Activated CD4-positive, alpha-beta T cell treated with anti-CD3 and anti-CD28 coated beads, Interleukin-10, Interleukin-2, amounts not matched to agents 100 ng/mL and 50 ng/mL, durations not matched to agents 16 hours and 8 hours (primary cell): ENCODE measurements around the gene POU2AF1.

Source experiments
- DNase-seq: peaks from one replicate; pipeline ENCODE4 v3.0.0-alpha.2; 2020

Gene POU2AF1

DNA sequence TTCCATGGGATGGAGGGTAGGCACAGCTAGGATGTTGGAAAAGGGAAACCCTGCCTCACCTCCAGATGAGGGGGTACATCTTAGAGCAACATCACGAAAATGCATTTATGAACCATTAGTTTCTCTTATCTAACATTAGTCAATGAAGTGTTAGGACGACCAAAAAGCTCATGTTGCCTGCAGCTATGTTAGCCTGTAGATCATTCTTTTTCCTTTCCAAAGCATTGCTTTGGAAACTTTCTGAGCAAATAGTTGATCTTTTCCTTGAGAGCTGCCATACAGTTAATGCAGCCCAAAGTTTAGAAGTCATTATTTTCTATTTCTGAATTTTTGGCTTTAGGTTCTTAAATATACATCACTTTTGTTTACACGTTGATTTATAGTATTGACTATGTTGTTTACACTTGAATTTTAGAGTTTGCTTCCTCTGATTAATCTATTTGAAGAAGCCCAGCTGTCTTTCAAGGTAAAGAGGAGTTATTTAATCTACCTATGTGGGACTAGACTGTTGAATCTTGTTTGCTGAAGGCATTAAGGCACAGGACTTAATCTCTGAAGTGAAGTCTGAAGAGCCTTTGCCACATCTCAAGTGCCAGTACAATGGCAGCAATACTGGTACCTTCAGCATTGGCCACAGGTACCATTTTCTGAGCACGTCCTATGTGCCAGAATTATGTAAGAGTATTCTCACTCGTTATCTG lies 69.7 kb downstream of the POU2AF1 start:
- DNase-seq = no peak

DNA sequence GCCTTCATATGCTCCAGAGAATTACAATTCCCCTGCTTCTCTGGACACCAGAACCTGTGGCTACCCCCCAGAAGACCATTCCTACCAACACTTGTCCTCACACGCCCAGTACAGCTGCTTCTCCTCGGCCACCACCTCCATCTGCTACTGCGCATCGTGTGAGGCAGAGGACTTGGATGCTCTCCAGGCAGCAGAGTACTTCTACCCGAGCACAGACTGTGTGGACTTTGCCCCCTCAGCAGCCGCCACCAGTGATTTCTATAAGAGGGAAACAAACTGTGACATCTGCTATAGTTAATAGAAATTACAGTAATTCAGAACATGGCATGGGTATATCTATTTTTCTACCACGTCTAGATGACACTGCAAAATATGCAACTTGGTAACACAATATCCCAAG lies 70.9 kb downstream of the POU2AF1 start:
- DNase-seq = no peak

DNA sequence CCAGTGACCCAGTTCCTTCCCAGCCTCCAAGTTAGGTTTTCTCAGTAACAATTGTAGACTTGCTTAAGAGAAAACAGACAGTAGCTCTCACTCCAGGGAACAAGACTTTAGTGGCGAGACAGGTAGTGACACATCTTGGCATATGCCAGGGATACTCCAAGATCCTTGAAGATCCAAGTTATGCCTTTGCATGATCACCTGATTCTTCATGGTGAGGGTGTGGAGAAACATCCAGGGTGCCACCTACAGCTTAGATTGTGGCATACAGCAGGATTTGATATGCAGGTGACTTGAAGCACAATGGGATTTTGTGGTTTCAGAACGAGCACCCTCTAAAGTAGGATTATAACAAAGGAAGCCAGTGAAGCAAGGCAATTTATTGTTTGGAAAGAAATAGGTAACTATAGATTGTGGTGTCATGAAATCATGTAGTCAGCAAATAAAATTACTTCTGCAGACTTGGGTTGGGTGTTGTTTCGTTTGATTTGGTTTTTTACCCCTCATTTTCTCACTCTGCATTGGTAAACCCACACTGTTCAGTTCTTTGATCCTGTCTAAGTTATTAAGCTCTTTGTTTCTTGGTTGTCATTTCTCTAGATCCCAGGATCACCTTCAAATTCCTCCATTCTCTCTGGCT lies 71.5 kb downstream of the POU2AF1 start:
- DNase-seq = no peak

DNA sequence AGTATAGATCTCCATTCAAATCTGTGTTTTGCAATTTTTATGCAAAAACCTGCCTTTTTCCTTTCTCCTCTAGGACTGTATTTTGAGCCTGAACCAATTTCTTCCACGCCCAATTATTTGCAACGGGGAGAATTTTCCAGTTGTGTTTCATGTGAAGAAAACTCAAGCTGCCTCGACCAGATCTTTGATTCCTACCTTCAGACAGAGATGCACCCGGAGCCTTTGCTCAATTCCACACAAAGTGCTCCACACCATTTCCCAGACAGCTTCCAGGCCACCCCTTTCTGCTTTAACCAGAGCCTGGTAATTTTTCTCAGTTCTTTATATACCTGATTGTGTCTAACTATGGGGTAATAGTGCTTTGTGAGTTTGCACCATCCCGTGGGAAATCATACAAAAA lies 72.8 kb downstream of the POU2AF1 start:
- DNase-seq = no peak

DNA sequence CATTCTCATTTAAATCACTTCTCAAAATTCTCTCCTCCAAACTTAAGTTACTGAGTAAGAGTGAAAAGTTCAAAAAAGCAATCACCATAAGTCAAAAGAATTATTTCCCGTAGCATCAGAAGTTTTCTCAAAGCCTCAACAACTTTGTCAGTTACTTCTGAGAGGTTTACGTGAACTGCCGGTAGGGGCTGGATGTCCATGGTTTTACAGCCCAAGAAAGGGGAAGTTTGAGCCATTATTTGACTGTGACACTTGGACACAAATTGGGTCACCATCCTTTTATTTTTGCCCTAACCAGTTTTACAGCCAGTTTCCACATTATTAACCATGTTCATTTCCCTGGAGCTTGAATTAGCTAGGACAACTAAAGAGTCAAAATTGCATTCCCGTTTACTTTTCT lies 73.2 kb downstream of the POU2AF1 start:
- no peak for DNase-seq

DNA sequence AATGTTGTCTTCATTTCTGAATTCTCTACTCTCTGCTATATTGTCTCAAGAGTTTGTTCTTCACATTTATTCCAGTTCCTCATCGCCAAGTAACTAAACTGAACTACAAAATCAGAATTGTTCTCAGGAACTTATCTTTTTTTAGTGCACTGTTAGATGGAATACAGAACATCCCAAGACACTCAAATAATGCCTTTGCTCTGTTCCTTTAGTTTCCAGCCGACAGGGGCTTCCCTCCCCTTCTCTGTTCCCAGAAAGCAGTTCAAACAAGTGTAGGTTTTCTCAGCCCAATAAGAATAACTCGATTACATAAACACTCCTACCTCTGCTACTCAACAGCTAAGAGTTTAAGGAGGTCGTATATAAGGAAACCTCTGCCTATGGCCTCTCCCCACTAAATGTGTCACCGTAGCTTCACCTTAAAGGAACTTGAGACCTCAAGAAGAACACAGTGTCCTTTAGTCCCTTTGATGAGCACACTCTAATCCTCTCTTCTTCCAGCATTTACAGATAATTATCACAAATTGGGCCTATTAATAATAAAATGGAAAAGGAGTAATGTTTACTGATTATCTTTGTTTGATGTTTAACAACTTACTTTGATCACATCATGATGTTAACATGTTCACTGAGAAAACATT lies 73.8 kb downstream of the POU2AF1 start:
- DNase-seq = no peak

DNA sequence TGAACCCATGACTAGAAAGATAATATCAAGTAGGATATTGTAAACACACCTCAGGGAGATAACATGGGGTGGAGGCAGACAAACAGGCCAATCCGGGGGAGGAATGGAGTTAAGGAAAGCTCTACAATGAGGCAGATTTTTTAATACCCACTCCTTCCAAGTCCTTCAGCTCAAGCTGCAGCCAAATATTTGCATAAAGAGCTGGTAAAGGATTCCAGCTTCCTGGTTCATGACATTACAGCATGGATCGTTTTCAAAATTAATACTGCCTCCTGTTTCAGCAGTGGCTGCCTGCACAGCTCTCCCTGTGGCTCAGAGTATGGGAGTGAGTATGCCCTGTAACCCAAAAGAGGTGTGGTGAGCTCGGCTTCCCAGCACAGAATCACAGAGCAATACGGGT lies 75.6 kb downstream of the POU2AF1 start:
- DNase-seq = no peak

DNA sequence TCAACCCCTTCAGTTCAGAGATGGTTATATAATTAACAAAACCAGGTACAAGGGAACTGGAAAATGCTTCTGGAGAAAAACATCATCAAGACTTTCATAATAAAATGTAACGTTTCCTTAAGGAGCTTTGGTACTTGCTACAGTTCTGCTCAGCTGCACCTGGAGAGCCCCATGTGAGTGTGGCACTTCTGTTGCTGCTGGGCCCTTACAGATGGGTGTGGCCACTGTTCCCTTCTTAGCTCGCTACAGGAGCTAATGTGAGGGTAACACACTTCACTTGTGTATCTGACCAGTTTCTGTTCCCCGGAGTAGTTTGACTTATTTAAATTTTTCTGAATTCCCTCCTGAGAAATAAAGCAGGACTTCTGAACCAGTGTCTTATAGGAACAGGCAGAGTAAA lies 76.8 kb downstream of the POU2AF1 start:
- no peak for DNase-seq
